Mesendoderm (in vitro differentiated cells): ENCODE results near the gene CT45A2. TPM values are rescaled to one million over a fixed set of nuclear protein-coding genes. Genes with fewer than 3 reads are reported as not detected.
"Not testable (repeated sequence)": the region's sequence is repeated elsewhere in the genome, so short reads cannot be mapped to it uniquely, and the experiment has no call there.

Experiments
- DNase-seq: peaks from one replicate; pipeline ENCODE4 v3.0.0; 2013
- H2AK5ac ChIP-seq: 2 replicates; pipeline ENCODE4 v1.6.1; 2013; ENCODE audit warnings: low read length, inconsistent platforms
- H2BK120ac ChIP-seq: 2 replicates; pipeline ENCODE4 v1.6.1; 2013; ENCODE audit warnings: low read depth, mild to moderate bottlenecking, low read length, moderate library complexity, mixed read lengths
- H2BK15ac ChIP-seq: replicated peaks from 2 replicates; pipeline ENCODE4 v1.6.1; 2013; ENCODE audit warnings: low read depth, mild to moderate bottlenecking, moderate library complexity
- H2BK5ac ChIP-seq: 2 replicates; pipeline ENCODE4 v1.6.1; 2013; ENCODE audit warnings: low read length, inconsistent platforms
- H3K18ac ChIP-seq: 2 replicates; pipeline ENCODE4 v1.6.1; 2013; ENCODE audit warnings: mild to moderate bottlenecking, low read length, mixed read lengths
- H3K23ac ChIP-seq: one replicate; pipeline ENCODE4 v1.6.1; 2013; ENCODE audit warnings: low read length
- H3K27ac ChIP-seq: 2 replicates; pipeline ENCODE4 v1.5.1; 2013; ENCODE audit warnings: low read depth, mild to moderate bottlenecking, inconsistent platforms, low read length, moderate library complexity
- H3K27me3 ChIP-seq: 2 replicates; pipeline ENCODE4 v1.6.1; 2013; ENCODE audit warnings: low read length, control low read depth, mild to moderate bottlenecking, inconsistent platforms; ENCODE audit not compliant: insufficient read depth, poor library complexity
- H3K36me3 ChIP-seq: 2 replicates; pipeline ENCODE4 v1.6.1; 2013; ENCODE audit warnings: low read length, inconsistent platforms; ENCODE audit not compliant: control insufficient read depth, insufficient read depth
- H3K4ac ChIP-seq: one replicate; pipeline ENCODE4 v1.6.1; 2013; ENCODE audit warnings: low read depth, mild to moderate bottlenecking, low read length, moderate library complexity
- H3K4me1 ChIP-seq: 2 replicates; pipeline ENCODE4 v1.6.1; 2013; ENCODE audit warnings: low read depth, low read length, inconsistent platforms; ENCODE audit not compliant: control insufficient read depth
- H3K4me2 ChIP-seq: 2 replicates; pipeline ENCODE4 v1.6.1; 2013; ENCODE audit warnings: low read length
- H3K4me3 ChIP-seq: 2 replicates; pipeline ENCODE4 v1.5.1; 2013; ENCODE audit warnings: mild to moderate bottlenecking, low read length
- H3K56ac ChIP-seq: one replicate; pipeline ENCODE4 v1.6.1; 2013; ENCODE audit warnings: low read length
- H3K79me1 ChIP-seq: 2 replicates; pipeline ENCODE4 v1.6.1; 2013; ENCODE audit warnings: low read length, inconsistent platforms
- H3K79me2 ChIP-seq: 2 replicates; pipeline ENCODE4 v1.6.1; 2013; ENCODE audit warnings: mild to moderate bottlenecking, low read length; ENCODE audit not compliant: control insufficient read depth, insufficient read depth
- H3K9ac ChIP-seq: 2 replicates; pipeline ENCODE4 v1.6.1; 2013; ENCODE audit warnings: low read length, inconsistent platforms
- H4K5ac ChIP-seq: one replicate; pipeline ENCODE4 v1.6.1; 2013; ENCODE audit warnings: low read length
- H4K8ac ChIP-seq: one replicate; pipeline ENCODE4 v1.6.1; 2013; ENCODE audit warnings: low read depth, mild to moderate bottlenecking, control low read depth, low read length, moderate library complexity
- WGBS: extraction: QIAGEN DNeasy Blood & Tissue Kit; methylation state at CpG from one replicate; pipeline ENCODE4 v1.1.7; 2013; ENCODE audit warnings: low lambda C conversion rate, missing lambda C conversion rate; ENCODE audit not compliant: insufficient coverage; ENCODE audit errors: extremely low coverage; 5-methylcytosine and 5-hydroxymethylcytosine counted together
- polyA plus RNA-seq, 2 experiments: library from polyadenylated mRNA; stranded (reverse); fragments of 200-250 nt; gene quantifications; one replicate each; pipeline ENCODE4 v1.2.3, GENCODE V29; 2013

CT45A2 gene, protein sequence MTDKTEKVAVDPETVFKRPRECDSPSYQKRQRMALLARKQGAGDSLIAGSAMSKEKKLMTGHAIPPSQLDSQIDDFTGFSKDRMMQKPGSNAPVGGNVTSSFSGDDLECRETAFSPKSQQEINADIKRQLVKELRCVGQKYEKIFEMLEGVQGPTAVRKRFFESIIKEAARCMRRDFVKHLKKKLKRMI
- not detected for polyA plus RNA-seq (2013, experiment 1 of 2)
- not detected for polyA plus RNA-seq (2013, experiment 2 of 2)

DNA sequence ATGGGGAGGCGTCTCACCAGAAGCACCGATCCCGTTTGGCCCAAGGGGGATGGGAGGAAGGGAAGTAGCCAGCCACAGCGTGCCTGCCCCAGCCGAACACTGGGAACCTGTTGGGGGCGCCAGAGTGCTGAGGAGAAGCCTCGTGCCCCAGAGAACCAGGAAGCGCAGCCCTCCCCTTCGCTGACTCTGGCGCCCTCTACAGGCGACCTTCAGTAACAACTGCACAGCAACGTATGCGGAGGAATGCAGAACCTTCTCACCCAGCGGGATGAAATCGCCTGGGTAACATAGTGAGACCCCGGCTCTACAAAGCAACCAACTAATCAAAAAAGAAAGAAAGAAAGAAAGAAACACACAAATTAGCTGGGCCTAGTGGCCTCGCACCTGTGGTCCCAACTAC, at the start of gene CT45A2:
Gene CT45A2 (minus strand): TSS at position 101 of the 400 bp plus-strand sequence. CDS start 3,747 bp downstream, outside the sequence.
- H3K4me3 ChIP-seq, H3K79me2 ChIP-seq, H3K9ac ChIP-seq, H3K4me1 ChIP-seq, H4K8ac ChIP-seq, H3K79me1 ChIP-seq, H3K18ac ChIP-seq, H3K56ac ChIP-seq, DNase-seq, H3K36me3 ChIP-seq, H2AK5ac ChIP-seq, H3K23ac ChIP-seq, H3K27me3 ChIP-seq, H2BK5ac ChIP-seq, H3K27ac ChIP-seq, H2BK15ac ChIP-seq, H3K4me2 ChIP-seq, H3K4ac ChIP-seq, H4K5ac ChIP-seq, H2BK120ac ChIP-seq: not testable (repeated sequence)
- no CpG with 5 or more reads among the region's 17 CpGs for WGBS

DNA sequence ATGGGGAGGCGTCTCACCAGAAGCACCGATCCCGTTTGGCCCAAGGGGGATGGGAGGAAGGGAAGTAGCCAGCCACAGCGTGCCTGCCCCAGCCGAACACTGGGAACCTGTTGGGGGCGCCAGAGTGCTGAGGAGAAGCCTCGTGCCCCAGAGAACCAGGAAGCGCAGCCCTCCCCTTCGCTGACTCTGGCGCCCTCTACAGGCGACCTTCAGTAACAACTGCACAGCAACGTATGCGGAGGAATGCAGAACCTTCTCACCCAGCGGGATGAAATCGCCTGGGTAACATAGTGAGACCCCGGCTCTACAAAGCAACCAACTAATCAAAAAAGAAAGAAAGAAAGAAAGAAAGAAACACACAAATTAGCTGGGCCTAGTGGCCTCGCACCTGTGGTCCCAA, 34.6 kb upstream of the CT45A2 start, which contains the start of gene CT45A8:
Gene CT45A8 (minus strand): TSS at position 101 of the 400 bp plus-strand sequence. CDS start 3,755 bp downstream, outside the sequence.
- H3K4ac ChIP-seq, DNase-seq, H3K27me3 ChIP-seq, H3K79me2 ChIP-seq, H4K5ac ChIP-seq, H3K4me2 ChIP-seq, H3K9ac ChIP-seq, H2BK5ac ChIP-seq, H2BK15ac ChIP-seq, H3K79me1 ChIP-seq, H3K4me3 ChIP-seq, H3K23ac ChIP-seq, H3K56ac ChIP-seq, H4K8ac ChIP-seq, H2AK5ac ChIP-seq, H3K27ac ChIP-seq, H3K4me1 ChIP-seq, H3K36me3 ChIP-seq, H3K18ac ChIP-seq, H2BK120ac ChIP-seq: not testable (repeated sequence)
- WGBS: no CpG with 5 or more reads among the region's 17 CpGs

DNA sequence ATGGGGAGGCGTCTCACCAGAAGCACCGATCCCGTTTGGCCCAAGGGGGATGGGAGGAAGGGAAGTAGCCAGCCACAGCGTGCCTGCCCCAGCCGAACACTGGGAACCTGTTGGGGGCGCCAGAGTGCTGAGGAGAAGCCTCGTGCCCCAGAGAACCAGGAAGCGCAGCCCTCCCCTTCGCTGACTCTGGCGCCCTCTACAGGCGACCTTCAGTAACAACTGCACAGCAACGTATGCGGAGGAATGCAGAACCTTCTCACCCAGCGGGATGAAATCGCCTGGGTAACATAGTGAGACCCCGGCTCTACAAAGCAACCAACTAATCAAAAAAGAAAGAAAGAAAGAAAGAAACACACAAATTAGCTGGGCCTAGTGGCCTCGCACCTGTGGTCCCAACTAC, 17.4 kb upstream of the CT45A2 start, which contains the start of gene CT45A7:
Gene CT45A7 (minus strand): TSS at position 101 of the 400 bp plus-strand sequence. CDS start 3,747 bp downstream, outside the sequence.
- H2BK5ac ChIP-seq, H2BK120ac ChIP-seq, H3K79me2 ChIP-seq, H3K4me3 ChIP-seq, H4K5ac ChIP-seq, H3K79me1 ChIP-seq, H2AK5ac ChIP-seq, H3K9ac ChIP-seq, H4K8ac ChIP-seq, H3K4me2 ChIP-seq, H3K4ac ChIP-seq, H3K27ac ChIP-seq, DNase-seq, H3K4me1 ChIP-seq, H3K56ac ChIP-seq, H2BK15ac ChIP-seq, H3K18ac ChIP-seq, H3K36me3 ChIP-seq, H3K27me3 ChIP-seq, H3K23ac ChIP-seq: not testable (repeated sequence)
- WGBS: no CpG with 5 or more reads among the region's 17 CpGs

DNA sequence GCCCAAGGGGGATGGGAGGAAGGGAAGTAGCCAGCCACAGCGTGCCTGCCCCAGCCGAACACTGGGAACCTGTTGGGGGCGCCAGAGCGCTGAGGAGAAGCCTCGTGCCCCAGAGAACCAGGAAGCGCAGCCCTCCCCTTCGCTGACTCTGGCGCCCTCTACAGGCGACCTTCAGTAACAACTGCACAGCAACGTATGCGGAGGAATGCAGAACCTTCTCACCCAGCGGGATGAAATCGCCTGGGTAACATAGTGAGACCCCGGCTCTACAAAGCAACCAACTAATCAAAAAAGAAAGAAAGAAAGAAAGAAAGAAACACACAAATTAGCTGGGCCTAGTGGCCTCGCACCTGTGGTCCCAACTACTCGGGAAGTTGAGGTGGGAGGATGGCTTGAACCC, 17.1 kb downstream of the CT45A2 start, which contains the start of gene CT45A6:
Gene CT45A6 (minus strand): TSS at position 101 of the 400 bp plus-strand sequence. CDS start 3,794 bp downstream, outside the sequence.
- not testable (repeated sequence) for H3K9ac ChIP-seq, H3K56ac ChIP-seq, H4K8ac ChIP-seq, H2AK5ac ChIP-seq, H3K4ac ChIP-seq, H3K36me3 ChIP-seq, H3K27ac ChIP-seq, H3K4me2 ChIP-seq, H2BK15ac ChIP-seq, H3K4me1 ChIP-seq, H3K23ac ChIP-seq, H4K5ac ChIP-seq, H3K27me3 ChIP-seq, H3K4me3 ChIP-seq, DNase-seq, H2BK120ac ChIP-seq, H3K79me1 ChIP-seq, H2BK5ac ChIP-seq, H3K79me2 ChIP-seq, H3K18ac ChIP-seq
- WGBS: no CpG with 5 or more reads among the region's 16 CpGs

DNA sequence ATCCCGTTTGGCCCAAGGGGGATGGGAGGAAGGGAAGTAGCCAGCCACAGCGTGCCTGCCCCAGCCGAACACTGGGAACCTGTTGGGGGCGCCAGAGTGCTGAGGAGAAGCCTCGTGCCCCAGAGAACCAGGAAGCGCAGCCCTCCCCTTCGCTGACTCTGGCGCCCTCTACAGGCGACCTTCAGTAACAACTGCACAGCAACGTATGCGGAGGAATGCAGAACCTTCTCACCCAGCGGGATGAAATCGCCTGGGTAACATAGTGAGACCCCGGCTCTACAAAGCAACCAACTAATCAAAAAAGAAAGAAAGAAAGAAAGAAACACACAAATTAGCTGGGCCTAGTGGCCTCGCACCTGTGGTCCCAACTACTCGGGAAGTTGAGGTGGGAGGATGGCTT, 34.4 kb downstream of the CT45A2 start, which contains the start of gene CT45A5:
Gene CT45A5 (minus strand): TSS at position 101 of the 400 bp plus-strand sequence. CDS start 3,774 bp downstream, outside the sequence.
- not testable (repeated sequence) for H3K4me3 ChIP-seq, H4K8ac ChIP-seq, H4K5ac ChIP-seq, H3K9ac ChIP-seq, H2BK5ac ChIP-seq, H3K79me1 ChIP-seq, H3K27me3 ChIP-seq, H2BK120ac ChIP-seq, H3K4me2 ChIP-seq, DNase-seq, H3K4ac ChIP-seq, H3K56ac ChIP-seq, H2BK15ac ChIP-seq, H3K23ac ChIP-seq, H3K79me2 ChIP-seq, H3K18ac ChIP-seq, H3K36me3 ChIP-seq, H3K4me1 ChIP-seq, H2AK5ac ChIP-seq, H3K27ac ChIP-seq
- WGBS: no CpG with 5 or more reads among the region's 16 CpGs
